ENCODE measurements around the gene PCDHB7.
"Not testable (repeated sequence)": the region's sequence is repeated elsewhere in the genome, so short reads cannot be mapped to it uniquely, and the experiment has no call there.

The PCDHB7 gene

DNA sequence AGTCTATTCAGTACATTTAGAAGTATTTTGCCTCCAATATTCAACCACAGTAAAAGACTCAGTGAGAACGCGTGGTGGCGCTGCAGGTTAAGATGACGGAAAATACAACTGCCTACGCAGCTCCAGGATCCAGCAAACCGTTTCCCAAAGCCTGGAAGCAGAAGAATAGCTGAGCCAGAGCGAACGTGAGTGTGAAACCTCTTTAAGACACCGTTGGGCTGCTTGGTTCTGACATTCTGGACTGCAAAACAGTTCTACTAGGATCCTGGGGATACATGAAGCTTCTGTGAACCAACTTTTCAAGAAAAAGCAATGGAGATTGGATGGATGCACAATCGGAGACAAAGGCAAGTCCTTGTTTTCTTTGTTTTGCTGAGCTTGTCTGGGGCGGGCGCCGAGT is 9.8 kb downstream of the PCDHB7 start, which contains the start of gene PCDHB16:
TSS of gene PCDHB16 (plus strand) at position 140 of the 400 bp plus-strand sequence. CDS start at position 313, 173 bp downstream.
- DNase-seq = no peak

DNA sequence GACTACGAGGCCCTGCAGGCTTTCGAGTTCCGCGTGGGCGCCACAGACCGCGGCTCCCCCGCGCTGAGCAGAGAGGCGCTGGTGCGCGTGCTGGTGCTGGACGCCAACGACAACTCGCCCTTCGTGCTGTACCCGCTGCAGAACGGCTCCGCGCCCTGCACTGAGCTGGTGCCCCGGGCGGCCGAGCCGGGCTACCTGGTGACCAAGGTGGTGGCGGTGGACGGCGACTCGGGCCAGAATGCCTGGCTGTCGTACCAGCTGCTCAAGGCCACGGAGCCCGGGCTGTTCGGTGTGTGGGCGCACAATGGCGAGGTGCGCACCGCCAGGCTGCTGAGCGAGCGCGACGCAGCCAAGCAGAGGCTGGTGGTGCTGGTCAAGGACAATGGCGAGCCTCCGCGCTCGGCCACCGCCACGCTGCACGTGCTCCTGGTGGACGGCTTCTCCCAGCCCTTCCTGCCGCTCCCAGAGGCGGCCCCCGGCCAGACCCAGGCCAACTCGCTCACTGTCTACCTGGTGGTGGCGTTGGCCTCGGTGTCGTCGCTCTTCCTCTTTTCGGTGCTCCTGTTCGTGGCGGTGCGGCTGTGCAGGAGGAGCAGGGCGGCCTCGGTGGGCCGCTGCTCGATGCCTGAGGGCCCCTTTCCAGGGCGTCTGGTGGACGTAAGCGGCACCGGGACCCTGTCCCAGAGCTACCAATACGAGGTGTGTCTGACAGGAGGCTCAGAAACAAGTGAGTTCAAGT is 11.8 kb downstream of the PCDHB7 start:
- not testable (repeated sequence) for DNase-seq

DNA sequence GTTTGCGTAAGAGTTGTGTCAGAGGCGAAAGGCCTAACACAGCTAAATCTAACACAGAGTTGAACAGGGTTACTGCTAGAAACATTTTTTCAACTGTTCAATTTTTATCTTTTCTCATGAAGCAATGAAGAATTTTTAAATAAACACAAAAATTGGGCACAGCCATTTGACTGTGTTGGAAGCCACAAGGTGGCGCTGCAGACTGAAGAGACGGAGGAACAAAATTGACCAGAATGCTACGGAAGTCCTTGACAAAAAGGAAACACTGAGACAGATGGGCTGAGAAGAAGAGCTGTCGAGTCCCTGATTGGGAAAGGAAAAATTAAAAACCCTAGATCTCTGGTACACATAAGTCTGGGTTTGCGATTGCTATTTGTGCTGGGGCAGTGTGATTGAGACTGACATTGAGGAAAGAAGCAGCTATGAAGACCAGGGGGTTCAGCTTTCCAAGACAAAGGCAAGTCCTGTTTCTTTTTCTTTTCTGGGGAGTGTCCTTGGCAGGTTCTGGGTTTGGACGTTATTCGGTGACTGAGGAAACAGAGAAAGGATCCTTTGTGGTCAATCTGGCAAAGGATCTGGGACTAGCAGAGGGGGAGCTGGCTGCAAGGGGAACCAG is 14.6 kb downstream of the PCDHB7 start, which contains the start of gene PCDHB9:
TSS of gene PCDHB9 (plus strand) at position 265 of the 616 bp plus-strand sequence. CDS start at position 423, 158 bp downstream.
- no peak for DNase-seq

DNA sequence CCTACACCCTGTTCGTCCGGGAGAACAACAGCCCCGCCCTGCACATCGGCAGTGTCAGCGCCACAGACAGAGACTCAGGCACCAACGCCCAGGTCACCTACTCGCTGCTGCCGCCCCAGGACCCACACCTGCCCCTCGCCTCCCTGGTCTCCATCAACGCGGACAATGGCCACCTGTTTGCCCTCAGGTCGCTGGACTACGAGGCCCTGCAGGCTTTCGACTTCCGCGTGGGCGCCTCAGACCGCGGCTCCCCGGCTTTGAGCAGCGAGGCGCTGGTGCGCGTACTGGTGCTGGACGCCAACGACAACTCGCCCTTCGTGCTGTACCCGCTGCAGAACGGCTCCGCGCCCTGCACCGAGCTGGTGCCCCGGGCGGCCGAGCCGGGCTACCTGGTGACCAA is 16.2 kb downstream of the PCDHB7 start:
- DNase-seq = not testable (repeated sequence)

DNA sequence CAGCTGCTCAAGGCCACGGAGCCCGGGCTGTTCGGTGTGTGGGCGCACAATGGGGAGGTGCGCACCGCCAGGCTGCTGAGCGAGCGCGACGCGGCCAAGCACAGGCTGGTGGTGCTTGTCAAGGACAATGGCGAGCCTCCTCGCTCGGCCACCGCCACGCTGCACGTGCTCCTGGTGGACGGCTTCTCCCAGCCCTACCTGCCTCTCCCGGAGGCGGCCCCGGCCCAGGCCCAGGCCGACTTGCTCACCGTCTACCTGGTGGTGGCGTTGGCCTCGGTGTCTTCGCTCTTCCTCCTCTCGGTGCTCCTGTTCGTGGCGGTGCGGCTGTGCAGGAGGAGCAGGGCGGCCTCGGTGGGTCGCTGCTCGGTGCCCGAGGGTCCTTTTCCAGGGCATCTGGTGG is 16.7 kb downstream of the PCDHB7 start:
- DNase-seq = not testable (repeated sequence)

DNA sequence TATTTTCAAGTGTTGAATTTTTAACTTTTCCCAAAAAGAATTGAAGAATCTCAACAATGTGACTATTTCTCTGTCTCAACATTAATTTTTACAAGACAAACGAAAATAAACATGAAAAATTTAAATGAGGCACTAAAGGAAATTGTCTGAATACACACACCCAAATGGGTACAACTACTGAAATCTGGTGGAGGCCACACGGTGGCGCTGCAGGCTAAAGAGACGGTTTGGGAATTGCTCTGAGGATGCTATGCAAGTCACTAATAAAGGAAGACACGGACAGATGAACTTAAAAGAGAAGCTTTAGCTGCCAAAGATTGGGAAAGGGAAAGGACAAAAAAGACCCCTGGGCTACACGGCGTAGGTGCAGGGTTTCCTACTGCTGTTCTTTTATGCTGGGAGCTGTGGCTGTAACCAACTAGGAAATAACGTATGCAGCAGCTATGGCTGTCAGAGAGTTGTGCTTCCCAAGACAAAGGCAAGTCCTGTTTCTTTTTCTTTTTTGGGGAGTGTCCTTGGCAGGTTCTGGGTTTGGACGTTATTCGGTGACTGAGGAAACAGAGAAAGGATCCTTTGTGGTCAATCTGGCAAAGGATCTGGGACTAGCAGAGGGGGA is 19.8 kb downstream of the PCDHB7 start, which contains the start of gene PCDHB10:
TSS of gene PCDHB10 (plus strand) at position 244 of the 616 bp plus-strand sequence. CDS start at position 444, 200 bp downstream.
- DNase-seq = no peak

DNA sequence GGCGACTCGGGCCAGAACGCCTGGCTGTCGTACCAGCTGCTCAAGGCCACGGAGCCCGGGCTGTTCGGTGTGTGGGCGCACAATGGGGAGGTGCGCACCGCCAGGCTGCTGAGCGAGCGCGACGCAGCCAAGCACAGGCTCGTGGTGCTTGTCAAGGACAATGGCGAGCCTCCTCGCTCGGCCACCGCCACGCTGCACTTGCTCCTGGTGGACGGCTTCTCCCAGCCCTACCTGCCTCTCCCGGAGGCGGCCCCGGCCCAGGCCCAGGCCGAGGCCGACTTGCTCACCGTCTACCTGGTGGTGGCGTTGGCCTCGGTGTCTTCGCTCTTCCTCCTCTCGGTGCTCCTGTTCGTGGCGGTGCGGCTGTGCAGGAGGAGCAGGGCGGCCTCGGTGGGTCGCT is 21.9 kb downstream of the PCDHB7 start:
- not testable (repeated sequence) for DNase-seq

DNA sequence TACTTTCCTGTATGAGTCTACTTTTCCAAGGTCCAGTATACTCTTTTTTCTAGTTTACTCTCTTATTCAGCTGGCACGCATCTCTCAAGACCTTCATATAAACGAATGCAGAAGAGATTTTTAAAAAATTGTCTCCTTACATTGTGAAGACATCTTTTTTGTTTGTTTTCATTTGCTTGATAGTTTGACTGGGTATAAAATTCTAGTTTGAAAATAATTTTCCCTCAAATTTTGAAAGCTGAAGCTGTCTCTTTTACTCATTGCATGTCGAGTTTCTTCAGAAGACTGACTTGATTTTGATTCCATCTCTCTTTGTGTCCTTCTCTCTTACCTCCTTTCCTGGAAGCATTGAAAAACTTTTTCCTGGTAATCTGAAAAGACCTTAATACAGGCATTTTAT is 23.9 kb downstream of the PCDHB7 start:
- DNase-seq = no peak

DNA sequence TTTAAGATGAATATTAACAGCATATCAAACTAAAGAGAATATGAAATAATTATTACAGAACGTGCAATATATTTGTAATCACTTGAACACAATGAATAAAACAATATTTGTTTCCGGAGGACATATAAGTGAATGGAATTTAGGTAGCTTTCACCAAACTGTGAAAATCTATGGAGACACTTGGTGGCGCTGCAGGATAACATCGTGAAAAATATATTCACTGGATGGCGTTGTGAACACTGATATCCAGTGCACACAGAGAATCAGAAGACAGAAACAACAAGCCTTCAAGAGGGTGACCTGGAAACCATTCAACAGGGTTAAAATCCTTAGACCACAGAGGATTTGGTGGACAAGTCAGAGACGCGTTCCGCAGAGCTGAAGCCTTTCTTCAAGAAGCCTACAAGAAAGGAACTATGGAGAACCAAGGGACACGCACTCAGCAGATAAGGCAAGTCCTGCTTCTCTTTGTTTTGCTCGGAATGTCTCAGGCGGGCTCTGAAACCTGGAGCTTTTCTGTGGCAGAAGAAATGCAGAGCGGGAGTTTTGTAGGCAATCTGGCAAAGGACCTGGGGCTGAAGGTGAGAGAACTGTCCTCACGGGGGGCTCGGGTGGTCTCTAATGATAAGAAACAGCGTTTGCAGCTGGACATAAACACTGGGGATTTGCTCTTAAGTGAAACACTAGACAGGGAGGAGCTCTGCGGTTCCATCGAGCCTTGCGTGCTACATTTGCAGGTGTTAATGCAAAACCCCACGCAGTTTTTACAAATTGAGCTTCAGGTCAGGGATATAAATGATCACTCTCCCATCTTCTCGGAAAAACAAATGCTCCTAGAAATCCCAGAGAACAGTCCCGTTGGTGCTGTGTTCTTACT is 27.2 kb downstream of the PCDHB7 start, which contains the start of gene PCDHB11:
TSS of gene PCDHB11 (plus strand) at position 269 of the 877 bp plus-strand sequence. CDS start at position 417, 148 bp downstream.
- no peak for DNase-seq

DNA sequence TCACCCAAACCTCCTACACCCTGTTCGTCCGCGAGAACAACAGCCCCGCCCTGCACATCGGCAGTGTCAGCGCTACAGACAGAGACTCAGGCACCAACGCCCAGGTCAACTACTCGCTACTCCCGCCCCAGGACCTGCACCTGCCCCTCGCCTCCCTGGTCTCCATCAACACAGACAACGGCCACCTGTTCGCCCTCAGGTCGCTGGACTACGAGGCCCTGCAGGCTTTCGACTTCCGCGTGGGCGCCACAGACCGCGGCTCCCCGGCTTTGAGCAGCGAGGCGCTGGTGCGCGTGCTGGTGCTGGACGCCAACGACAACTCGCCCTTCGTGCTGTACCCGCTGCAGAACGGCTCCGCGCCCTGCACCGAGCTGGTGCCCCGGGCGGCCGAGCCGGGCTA is 28.7 kb downstream of the PCDHB7 start:
- DNase-seq = not testable (repeated sequence)

DNA sequence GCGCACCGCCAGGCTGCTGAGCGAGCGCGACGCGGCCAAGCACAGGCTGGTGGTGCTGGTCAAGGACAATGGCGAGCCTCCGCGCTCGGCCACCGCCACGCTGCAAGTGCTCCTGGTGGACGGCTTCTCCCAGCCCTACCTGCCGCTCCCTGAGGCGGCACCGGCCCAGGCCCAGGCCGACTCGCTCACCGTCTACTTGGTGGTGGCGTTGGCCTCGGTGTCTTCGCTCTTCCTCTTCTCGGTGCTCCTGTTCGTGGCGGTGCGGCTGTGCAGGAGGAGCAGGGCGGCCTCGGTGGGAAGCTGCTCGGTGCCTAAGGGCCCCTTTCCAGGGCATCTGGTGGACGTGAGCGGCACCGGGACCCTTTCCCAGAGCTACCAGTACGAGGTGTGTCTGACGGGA is 29.2 kb downstream of the PCDHB7 start:
- DNase-seq = not testable (repeated sequence)

DNA sequence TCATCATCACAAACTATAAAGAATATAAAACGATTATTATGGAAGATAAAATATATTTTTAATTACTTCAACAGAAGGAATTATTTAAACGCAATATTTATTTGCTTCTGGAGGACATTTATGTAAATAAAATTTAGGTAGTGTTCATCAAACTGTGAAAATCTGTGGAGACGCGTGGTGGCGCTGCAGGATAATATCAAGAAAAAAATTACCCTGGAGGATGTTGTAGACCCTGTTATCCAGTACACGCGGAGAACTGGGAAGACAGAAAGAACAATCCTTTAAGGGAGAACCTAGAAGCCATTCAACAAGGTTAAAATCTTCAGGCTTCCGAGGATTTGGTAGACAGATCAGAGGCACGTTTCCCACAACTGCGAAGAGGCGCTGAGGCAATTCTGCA is 36.0 kb downstream of the PCDHB7 start, which contains the start of gene PCDHB12:
TSS of gene PCDHB12 (plus strand) at position 242 of the 400 bp plus-strand sequence. CDS start 189 bp downstream, outside the sequence.
- DNase-seq = no peak

DNA sequence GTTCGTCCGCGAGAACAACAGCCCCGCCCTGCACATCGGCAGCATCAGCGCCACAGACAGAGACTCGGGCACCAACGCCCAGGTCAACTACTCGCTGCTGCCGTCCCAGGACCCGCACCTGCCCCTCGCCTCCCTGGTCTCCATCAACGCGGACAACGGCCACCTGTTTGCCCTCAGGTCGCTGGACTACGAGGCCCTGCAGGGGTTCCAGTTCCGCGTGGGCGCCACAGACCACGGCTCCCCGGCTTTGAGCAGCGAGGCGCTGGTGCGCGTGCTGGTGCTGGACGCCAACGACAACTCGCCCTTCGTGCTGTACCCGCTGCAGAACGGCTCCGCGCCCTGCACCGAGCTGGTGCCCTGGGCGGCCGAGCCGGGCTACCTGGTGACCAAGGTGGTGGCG is 37.8 kb downstream of the PCDHB7 start:
- not testable (repeated sequence) for DNase-seq

DNA sequence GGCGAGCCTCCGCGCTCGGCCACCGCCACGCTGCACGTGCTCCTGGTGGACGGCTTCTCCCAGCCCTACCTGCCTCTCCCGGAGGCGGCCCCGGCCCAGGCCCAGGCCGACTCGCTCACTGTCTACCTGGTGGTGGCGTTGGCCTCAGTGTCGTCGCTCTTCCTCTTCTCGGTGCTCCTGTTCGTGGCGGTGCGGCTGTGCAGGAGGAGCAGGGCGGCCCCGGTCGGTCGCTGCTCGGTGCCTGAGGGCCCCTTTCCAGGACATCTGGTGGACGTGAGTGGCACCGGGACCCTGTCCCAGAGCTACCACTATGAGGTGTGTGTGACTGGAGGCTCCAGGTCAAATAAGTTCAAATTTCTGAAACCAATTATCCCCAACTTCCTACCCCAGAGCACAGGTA is 38.4 kb downstream of the PCDHB7 start:
- DNase-seq = not testable (repeated sequence)

DNA sequence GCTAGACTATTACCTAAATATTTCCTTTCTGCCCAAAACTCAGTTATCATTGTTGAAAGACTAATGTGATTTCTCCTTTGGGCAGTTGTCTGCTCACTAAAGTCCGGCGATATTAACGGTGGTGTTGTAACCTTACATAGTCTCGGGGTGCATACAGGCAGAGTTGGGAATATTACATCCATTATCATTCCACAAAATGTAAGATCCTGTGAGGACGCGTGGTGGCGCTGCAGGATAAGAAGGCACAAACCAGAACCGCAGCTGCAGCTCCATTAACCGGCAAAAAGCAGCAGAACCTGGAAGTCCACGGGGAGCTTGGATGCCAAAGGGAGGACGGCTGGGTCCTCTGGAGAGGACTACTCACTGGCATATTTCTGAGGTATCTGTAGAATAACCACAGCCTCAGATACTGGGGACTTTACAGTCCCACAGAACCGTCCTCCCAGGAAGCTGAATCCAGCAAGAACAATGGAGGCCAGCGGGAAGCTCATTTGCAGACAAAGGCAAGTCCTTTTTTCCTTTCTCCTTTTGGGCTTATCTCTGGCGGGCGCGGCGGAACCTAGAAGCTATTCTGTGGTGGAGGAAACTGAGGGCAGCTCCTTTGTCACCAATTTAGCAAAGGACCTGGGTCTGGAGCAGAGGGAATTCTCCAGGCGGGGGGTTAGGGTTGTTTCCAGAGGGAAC is 41.4 kb downstream of the PCDHB7 start, which contains the start of gene PCDHB13:
TSS of gene PCDHB13 (plus strand) at position 264 of the 684 bp plus-strand sequence. CDS start at position 469, 205 bp downstream.
- not testable (repeated sequence) for DNase-seq

DNA sequence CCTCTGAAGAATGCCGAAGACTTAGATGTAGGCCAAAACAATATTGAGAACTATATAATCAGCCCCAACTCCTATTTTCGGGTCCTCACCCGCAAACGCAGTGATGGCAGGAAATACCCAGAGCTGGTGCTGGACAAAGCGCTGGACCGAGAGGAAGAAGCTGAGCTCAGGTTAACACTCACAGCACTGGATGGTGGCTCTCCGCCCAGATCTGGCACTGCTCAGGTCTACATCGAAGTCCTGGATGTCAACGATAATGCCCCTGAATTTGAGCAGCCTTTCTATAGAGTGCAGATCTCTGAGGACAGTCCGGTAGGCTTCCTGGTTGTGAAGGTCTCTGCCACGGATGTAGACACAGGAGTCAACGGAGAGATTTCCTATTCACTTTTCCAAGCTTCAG is 42.1 kb downstream of the PCDHB7 start:
- DNase-seq = not testable (repeated sequence)

DNA sequence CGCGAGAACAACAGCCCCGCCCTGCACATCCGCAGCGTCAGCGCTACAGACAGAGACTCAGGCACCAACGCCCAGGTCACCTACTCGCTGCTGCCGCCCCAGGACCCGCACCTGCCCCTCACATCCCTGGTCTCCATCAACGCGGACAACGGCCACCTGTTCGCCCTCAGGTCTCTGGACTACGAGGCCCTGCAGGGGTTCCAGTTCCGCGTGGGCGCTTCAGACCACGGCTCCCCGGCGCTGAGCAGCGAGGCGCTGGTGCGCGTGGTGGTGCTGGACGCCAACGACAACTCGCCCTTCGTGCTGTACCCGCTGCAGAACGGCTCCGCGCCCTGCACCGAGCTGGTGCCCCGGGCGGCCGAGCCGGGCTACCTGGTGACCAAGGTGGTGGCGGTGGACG is 43.1 kb downstream of the PCDHB7 start:
- not testable (repeated sequence) for DNase-seq

DNA sequence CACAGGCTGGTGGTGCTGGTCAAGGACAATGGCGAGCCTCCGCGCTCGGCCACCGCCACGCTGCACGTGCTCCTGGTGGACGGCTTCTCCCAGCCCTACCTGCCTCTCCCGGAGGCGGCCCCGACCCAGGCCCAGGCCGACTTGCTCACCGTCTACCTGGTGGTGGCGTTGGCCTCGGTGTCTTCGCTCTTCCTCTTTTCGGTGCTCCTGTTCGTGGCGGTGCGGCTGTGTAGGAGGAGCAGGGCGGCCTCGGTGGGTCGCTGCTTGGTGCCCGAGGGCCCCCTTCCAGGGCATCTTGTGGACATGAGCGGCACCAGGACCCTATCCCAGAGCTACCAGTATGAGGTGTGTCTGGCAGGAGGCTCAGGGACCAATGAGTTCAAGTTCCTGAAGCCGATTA is 43.6 kb downstream of the PCDHB7 start:
- not testable (repeated sequence) for DNase-seq

DNA sequence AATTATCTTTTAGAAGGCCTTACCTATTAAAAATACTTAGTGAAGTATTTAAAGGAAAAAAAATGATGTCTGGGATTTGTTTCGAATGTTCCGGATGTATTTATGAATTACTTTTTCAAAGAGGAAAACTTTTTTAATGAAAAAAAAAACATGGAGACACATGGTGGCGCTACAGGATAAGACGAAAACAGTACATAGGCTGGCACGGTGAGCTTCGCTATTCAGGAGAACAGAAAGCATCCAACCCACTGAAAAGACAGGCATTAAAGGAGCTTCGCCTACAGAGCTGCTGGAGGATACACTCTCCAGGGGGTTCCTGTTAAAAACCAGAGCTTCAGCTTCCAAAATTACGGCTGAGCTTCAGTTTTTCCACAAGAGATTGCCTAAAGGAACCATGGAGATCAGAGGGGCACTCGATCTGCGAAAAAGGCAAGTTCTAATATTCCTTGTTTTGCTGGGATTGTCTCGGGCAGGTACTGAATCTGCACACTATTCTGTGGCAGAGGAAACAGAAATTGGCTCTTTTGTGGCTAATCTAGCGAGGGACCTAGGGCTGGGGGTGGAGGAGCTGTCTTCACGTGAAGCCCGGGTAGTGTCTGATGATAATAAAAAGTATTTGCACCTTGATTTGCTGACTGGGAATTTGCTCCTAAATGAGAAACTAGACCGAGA is 50.8 kb downstream of the PCDHB7 start, which contains the start of gene PCDHB14:
TSS of gene PCDHB14 (plus strand) at position 232 of the 672 bp plus-strand sequence. CDS start at position 395, 163 bp downstream.
- DNase-seq = no peak

DNA sequence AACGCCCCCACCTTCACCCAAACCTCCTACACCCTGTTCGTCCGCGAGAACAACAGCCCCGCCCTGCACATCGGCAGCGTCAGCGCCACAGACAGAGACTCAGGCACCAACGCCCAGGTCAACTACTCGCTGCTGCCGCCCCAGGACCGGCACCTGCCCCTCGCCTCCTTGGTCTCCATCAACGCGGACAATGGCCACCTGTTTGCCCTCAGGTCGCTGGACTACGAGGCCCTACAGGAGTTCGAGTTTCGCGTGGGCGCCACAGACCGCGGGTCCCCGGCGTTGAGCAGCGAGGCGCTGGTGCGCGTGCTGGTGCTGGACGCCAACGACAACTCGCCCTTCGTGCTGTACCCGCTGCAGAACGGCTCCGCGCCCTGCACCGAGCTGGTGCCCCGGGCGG is 52.4 kb downstream of the PCDHB7 start:
- not testable (repeated sequence) for DNase-seq

DNA sequence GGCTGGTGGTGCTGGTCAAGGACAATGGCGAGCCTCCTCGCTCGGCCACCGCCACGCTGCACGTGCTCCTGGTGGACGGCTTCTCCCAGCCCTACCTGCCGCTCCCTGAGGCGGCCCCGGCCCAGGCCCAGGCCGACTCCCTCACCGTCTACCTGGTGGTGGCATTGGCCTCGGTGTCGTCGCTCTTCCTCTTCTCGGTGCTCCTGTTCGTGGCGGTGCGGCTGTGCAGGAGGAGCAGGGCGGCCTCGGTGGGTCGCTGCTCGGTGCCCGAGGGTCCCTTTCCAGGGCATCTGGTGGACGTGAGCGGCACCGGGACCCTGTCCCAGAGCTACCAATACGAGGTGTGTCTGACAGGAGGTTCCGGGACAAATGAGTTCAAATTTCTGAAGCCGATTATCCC is 53.0 kb downstream of the PCDHB7 start:
- DNase-seq = not testable (repeated sequence)

All from KG1 (cell line).